OCI-LY7 (cell line): ENCODE data around the gene LINC01488. TPM values are rescaled to one million over a fixed set of nuclear protein-coding genes. Genes with fewer than 3 reads are reported as not detected.

Experiments
- BruUV-seq: library from RNA; stranded (reverse); fragments of 400-500 nt; replicated peaks from 2 replicates; lab custom pipeline; 2021; lab: Mats Ljungman, UMichigan
- CTCF ChIA-PET: fragments of 300-600 bp; sonication (Branson Sonifier 250); formaldehyde crosslinking; loops from one replicate; lab custom pipeline; 2022; ENCODE audit warnings: antibody characterized with exemption; ENCODE audit not compliant: unreplicated experiment; lab: Charles Lee
- POLR2A ChIA-PET: fragments of 300-600 bp; sonication (Branson Sonifier 250); formaldehyde crosslinking; loops from one replicate; lab custom pipeline; 2022; ENCODE audit warnings: antibody characterized with exemption; lab: Charles Lee
- DNase-seq: peaks from one replicate; pipeline ENCODE4 v3.0.0-alpha.2; 2015; ENCODE audit warnings: low spot score
- H2AFZ ChIP-seq: fragments of 200-600 bp; sonication (generic), shearing (Covaris generic); 2 replicates; pipeline ENCODE4 v1.6.1; 2014; ENCODE audit warnings: mild to moderate bottlenecking, antibody characterized with exemption, low read length, moderate library complexity
- H3K27ac ChIP-seq: fragments of 200-600 bp; sonication (generic); 2 replicates; pipeline ENCODE4 v1.5.1; 2014; ENCODE audit warnings: mixed run types, low read depth, mild to moderate bottlenecking, moderate library complexity, low read length, inconsistent platforms; ENCODE audit not compliant: poor library complexity, severe bottlenecking
- H3K36me3 ChIP-seq: fragments of 200-600 bp; sonication (generic); 2 replicates; pipeline ENCODE4 v1.6.1; 2014; ENCODE audit warnings: mild to moderate bottlenecking, antibody characterized with exemption, low read length, moderate library complexity, mixed read lengths; ENCODE audit not compliant: insufficient read depth
- H3K4me1 ChIP-seq: fragments of 200-600 bp; sonication (generic); 2 replicates; pipeline ENCODE4 v1.5.1; 2014; ENCODE audit warnings: mild to moderate bottlenecking, low read length; ENCODE audit not compliant: insufficient read depth, poor library complexity, severe bottlenecking
- H3K4me2 ChIP-seq: fragments of 200-600 bp; sonication (generic); 2 replicates; pipeline ENCODE4 v1.6.1; 2014; ENCODE audit warnings: mild to moderate bottlenecking, low read length
- H3K4me3 ChIP-seq: fragments of 200-600 bp; sonication (generic); 2 replicates; pipeline ENCODE4 v1.5.1; 2014; ENCODE audit warnings: mild to moderate bottlenecking, low read depth, low read length; ENCODE audit not compliant: poor library complexity, severe bottlenecking
- H3K79me2 ChIP-seq: fragments of 200-600 bp; sonication (generic); 2 replicates; pipeline ENCODE4 v1.6.1; 2016; ENCODE audit warnings: low read depth, mild to moderate bottlenecking, low read length, moderate library complexity, mixed read lengths; ENCODE audit not compliant: insufficient read depth
- H3K9me2 ChIP-seq: fragments of 200-600 bp; sonication (generic); 2 replicates; pipeline ENCODE4 v1.6.1; 2016; ENCODE audit warnings: mild to moderate bottlenecking, low read length, mixed read lengths; ENCODE audit not compliant: insufficient read depth
- H3K9me3 ChIP-seq: fragments of 200-600 bp; sonication (generic); 2 replicates; pipeline ENCODE4 v1.6.1; 2014; ENCODE audit warnings: mild to moderate bottlenecking, mixed run types, low read length, mixed read lengths
- H4K20me1 ChIP-seq: fragments of 200-600 bp; sonication (generic); 2 replicates; pipeline ENCODE4 v1.6.1; 2014; ENCODE audit warnings: mild to moderate bottlenecking, antibody characterized with exemption, low read length, moderate library complexity, mixed read lengths; ENCODE audit not compliant: insufficient read depth
- EZH2phosphoT487 ChIP-seq: fragments of 200-600 bp; sonication (generic); IDR thresholded peaks from 2 replicates; pipeline ENCODE4 v1.6.1; 2018; ENCODE audit warnings: low read depth, borderline replicate concordance, mild to moderate bottlenecking, mixed run types, antibody characterized with exemption, low read length, moderate library complexity, mixed read lengths
- intact Hi-C: fragments of 100-400 bp; cut with micrococcal nuclease; formaldehyde crosslinking; loops from one replicate; pipeline ENCODE4 v1.10.0; 2022; ENCODE audit not compliant: unreplicated experiment
- total RNA-seq, 2 experiments: library from RNA; depleted of rRNA in 1 of 2; stranded (reverse); fragments of >200 nt in 1 of 2; shearing (Covaris generic) in 1 of 2; gene quantifications; 2 replicates each; pipeline ENCODE4 v1.2.3, GENCODE V29; 2014 to 2022
- TF ChIP-seq, protein P1 (sequence below): fragments of 200-600 bp; sonication (generic); conservative IDR thresholded peaks from 2 replicates; pipeline ENCODE4 v1.5.1; 2014; ENCODE audit warnings: mild to moderate bottlenecking, antibody characterized with exemption, low read length, moderate library complexity, mixed read lengths

The LINC01488 gene
- total RNA-seq, 2 experiments from 2014 or later: not detected

DNA sequence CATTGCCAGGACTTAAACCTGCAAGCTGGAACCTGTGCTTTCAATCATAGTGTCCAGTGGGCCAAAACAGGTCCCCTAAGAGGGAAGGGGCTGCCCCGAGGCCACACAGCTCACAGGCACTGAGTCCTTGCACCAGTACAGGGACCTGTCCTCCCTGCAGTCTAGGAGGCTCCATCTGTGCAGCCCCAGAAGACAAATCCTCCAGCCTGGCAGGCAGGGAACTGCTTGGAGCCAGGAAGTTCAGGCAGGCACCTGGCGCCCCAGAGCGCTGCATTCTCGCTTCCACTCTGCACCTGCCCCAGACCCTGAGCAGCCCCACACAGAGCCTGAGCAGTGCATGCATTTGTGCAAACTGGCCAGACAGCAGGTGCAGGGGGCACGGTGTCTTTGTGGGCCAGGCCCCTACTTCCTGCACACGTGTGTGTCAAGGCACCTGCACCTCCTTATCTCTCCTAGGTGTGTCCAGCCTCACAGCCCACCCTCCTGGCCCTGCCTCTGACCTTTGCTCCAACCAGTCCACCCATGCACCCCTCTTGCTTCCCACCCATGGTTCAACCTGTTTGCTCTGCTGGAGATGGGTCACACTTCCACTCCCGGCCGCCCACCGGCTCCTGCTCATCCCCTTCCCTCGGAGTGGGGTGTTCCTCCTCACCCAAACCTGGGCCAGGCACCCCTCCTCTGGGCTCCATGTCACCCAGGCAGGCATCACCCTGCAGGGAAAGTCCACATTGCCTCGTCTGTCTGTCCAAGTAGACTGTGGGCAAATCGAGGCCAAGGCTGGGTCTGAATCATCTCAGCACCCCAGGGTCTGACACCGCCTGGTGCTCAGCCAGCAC lies 19.0 kb downstream of the LINC01488 start:
- Histone ChIP-seq H3K4me1 (no peaks in the 10 kb centered on the region), H3K4me3 (no peak overlapping the region), H3K9me2 (no peaks in the 10 kb centered on the region), H3K27ac (no peak overlapping the region), H4K20me1 (no peaks in the 10 kb centered on the region), H3K36me3 (no peaks in the 10 kb centered on the region), H3K4me2 (no peak overlapping the region), H3K9me3 (no peaks in the 10 kb centered on the region), H2AFZ (no peak overlapping the region), H3K79me2 (no peaks in the 10 kb centered on the region)
- intact Hi-C loops: no loop called here
- CTCF ChIA-PET: interaction anchor here (0.6 kb wide), 1 partner anchor 642 kb away, joined by 3 read pairs; no protein-coding TSS in a partner anchor
- peak; percentile 19 for DNase-seq
- TF ChIP-seq, protein P1, sequence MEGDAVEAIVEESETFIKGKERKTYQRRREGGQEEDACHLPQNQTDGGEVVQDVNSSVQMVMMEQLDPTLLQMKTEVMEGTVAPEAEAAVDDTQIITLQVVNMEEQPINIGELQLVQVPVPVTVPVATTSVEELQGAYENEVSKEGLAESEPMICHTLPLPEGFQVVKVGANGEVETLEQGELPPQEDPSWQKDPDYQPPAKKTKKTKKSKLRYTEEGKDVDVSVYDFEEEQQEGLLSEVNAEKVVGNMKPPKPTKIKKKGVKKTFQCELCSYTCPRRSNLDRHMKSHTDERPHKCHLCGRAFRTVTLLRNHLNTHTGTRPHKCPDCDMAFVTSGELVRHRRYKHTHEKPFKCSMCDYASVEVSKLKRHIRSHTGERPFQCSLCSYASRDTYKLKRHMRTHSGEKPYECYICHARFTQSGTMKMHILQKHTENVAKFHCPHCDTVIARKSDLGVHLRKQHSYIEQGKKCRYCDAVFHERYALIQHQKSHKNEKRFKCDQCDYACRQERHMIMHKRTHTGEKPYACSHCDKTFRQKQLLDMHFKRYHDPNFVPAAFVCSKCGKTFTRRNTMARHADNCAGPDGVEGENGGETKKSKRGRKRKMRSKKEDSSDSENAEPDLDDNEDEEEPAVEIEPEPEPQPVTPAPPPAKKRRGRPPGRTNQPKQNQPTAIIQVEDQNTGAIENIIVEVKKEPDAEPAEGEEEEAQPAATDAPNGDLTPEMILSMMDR: no peak
- no peak for TF ChIP-seq EZH2phosphoT487
- BruUV-seq: no TSS peak
- POLR2A ChIA-PET: no interaction called here

DNA sequence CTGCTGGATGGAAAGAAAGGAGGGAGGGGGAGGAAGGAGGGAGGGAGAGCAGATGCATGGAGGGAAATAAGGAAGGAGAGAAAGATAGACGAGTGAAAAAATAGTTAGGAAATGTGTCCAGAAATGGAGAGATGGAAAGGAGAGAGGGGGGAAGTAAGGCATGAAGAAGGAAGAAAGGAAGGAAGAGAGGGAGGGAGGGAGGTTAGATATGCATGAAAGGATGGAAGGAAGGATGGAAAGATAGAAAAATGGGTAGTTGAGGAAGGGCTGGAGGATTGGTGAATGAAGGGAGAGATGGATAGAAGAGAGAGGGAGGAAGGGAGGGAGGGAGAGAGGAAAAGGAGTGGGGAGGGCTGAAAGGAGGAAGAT lies 19.6 kb downstream of the LINC01488 start:
- no peak overlapping the region for H3K4me2 ChIP-seq
- no peaks in the 10 kb centered on the region for H4K20me1 ChIP-seq
- BruUV-seq: no TSS peak
- no peak overlapping the region for H2AFZ ChIP-seq
- DNase-seq: no peak
- no peaks in the 10 kb centered on the region for H3K36me3 ChIP-seq
- intact Hi-C loops: no loop called here
- no peaks in the 10 kb centered on the region for H3K79me2 ChIP-seq
- no peak overlapping the region for H3K27ac ChIP-seq
- H3K9me3 ChIP-seq: no peaks in the 10 kb centered on the region
- CTCF ChIA-PET: no interaction called here
- H3K4me3 ChIP-seq: no peak overlapping the region
- H3K4me1 ChIP-seq: no peaks in the 10 kb centered on the region
- POLR2A ChIA-PET: no interaction called here
- TF ChIP-seq, protein P1: no peak
- TF ChIP-seq EZH2phosphoT487: no peak
- no peaks in the 10 kb centered on the region for H3K9me2 ChIP-seq
